CMK (cell line): Measurements from ENCODE around the gene RIMS3.
A peak's percentile ranks its signal among the peaks of the same experiment; 100 is the strongest.
"Not testable (repeated sequence)": the region's sequence is repeated elsewhere in the genome, so short reads cannot be mapped to it uniquely, and the experiment has no call there.

Source experiments
- DNase-seq: peaks from one replicate; pipeline ENCODE4 v3.0.0-alpha.2; 2010; ENCODE audit warnings: low read depth

RIMS3 gene

DNA sequence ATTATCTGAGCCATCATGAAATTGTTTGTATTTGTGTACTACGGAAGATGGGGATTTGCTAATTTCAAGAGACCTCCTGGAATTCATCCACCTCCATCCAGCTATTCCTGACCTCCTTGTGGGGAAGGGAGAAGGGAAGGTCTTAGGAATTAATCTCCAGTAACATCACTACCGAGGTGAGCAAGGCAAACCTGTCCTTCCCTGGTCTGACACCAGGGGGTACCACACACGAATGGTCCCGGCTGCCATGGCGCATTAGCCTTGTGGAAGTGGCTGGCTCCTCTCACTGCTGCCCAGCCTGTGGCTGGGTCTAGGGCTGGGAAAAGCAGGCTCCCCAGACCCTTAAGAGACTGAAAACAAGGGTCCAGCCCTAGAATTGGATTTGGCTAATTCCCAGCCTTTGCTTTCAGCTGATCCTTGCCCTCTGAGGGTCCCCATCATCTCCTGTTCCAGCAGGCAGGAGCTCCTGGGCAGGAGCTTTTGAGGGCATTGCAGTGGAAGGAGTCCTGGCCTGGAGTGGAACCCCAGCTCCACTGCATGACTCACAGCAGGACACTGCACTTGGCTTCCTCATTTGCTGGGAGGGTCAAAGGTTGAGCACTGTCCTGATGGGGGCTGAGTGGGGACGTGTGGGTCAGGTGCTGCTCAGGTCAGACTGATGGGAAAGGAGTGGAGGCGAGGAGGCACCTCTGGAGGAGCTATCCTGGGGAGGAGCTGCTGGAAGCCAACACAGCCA, 34.8 kb downstream of the RIMS3 start:
- peak; percentile 20 for DNase-seq

DNA sequence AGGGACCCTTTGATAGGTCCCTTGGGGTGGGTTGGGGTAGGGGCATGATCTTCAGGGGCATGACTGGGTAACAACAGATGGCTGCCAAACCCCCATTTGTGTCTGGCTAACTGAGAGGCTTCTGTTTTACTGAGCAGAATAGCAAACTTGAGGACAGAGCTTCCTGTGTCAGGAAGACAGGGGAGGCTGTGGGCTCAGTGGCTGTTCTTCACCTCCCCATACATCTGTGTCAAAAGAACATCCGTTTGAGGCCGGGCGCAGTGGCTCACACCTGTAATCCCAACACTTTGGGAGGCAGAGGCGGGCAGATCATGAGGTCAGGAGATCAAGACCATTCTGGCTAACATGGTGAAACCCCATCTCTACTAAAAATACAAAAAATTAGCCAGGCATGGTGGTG, 35.9 kb downstream of the RIMS3 start:
- DNase-seq = not testable (repeated sequence)

DNA sequence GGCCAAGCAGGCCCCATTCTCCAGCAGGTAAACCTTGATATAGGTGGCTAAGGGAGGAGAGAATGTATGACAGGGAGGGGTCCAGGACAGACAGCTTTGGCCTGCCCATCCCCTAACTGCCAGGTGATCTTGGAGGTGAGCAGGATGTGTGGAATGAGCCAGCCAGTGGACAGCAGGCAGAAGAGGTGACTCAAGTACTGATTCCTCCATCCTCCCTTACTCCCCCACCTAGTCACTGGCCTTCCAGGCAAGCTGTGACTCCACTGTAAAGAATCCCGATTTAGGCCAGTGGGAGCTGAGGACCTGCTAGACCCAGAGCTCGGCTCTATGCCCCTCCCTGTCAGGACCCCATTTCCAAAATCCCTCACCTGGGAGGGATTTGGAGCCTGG, 36.6 kb downstream of the RIMS3 start:
- no peak for DNase-seq

DNA sequence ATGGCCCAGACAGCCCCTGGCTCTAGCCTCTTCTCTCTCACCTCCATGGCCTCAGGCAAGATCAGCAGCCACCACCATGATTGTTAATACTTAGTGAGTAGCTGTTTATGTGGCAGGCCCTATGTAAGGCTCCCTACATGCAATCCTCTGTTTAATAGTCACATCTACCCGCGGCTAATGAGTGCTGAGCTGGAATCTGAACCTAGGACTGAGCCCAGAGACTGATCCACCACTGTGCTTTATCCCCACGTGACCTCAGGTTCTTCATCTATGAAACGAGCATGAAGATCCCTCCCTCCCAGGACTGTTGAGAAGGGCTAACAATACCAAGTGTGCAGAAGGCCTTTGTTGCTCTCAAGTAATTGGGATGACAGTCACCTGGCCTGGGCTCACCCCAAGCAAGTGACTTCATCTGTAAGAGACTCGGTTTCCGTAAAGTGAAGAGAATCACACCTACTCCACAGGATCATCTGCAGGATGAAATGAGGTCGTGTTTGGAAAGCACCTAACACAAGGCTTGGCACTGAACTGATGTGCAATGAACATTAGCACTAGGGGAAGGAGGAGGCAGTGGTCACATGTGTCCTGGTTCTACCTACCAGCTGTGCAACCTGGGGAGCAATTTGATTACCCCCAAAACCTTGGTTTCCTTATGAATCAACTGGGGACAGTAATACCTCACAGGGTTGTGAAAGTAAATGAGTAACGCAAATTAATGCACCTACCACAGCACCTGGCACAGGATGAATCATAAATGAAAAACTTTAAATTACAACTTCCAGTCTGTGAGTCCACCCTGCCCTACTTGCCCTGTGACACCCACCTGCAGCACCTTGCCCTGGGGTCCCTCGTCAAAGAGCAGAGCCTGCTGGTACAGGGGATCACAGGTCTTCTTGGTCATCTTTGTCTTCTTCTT, 37.2 kb downstream of the RIMS3 start:
- DNase-seq = no peak

DNA sequence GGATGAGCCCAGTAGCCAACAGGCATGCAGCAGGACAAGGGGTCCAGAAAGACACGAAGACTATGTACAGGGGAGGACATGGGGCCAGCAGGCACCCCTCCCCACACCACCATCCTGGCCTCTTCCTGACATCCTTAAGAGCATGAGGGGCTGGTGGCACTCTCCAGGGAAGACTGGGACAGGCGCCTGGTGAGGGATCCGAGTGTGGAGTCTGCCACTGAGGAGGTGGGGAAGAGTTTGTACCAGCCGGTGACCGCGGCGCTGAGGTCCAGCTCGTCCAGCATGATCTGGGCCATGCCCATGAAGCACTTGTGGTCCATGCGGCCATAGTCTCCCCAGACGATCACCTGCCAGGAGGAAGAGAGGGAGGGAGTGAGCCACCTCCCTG, 39.1 kb downstream of the RIMS3 start:
- DNase-seq = no peak

DNA sequence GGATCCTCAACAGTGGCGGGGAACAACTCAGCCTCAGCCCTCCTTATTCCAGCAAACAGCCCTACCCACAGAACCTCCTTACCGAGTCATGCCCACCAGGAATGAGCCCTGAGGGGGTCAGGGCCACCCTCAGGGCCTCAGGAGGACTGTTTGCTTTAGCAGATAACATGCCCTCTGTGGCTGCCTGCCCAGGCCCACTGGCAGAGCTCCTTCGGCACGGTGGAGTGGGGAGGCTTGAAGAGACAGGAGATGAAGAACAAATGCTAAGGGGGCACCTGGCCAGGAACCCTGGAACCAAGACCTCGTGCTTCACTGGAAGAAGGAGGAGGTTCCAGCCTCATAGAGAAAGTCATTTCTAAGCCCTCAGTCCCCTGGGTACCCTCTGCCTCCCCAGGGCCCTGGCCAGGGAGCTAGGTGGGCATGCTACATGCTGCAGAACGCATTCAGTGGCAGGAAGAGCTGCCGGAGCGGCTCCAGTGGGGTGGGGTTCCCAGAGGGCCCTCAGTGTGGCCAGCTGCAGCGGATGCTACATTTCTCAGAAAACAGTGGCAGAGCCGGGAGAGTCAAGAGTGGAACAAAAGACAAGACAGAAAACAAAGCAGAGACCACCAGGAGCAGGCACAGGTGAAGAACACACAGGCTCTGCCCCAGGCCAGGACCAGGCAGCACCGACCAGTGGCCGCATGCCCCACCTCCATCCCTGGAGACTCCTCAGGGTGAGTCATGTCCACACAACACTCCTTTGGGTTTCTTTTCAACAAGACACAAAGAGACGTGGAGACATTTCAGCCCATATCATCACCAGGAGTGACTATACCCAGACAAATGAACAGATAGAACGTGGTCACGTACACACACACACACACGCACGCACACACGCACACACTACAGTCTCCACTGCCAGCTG, 39.8 kb downstream of the RIMS3 start:
- no peak for DNase-seq

DNA sequence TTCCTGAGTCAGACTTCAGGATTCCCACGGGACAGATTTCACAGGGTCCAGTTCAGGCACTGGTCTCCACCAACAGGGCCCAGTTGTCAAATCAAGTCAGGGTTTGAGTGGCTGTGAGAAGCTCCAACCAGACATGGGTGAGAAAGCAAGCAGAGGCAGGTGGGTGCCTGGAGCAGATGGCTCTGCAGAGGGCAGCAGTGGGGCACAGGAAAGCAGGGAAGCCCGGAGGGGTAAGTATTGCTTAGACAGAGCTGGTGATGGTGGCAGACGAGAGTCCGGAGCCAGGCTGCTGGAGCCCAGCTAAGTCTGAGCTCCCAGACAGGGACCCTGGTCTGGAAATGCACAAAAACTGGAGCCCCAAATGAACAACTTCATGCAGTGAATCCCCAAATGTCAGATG, 40.4 kb downstream of the RIMS3 start:
- no peak for DNase-seq

DNA sequence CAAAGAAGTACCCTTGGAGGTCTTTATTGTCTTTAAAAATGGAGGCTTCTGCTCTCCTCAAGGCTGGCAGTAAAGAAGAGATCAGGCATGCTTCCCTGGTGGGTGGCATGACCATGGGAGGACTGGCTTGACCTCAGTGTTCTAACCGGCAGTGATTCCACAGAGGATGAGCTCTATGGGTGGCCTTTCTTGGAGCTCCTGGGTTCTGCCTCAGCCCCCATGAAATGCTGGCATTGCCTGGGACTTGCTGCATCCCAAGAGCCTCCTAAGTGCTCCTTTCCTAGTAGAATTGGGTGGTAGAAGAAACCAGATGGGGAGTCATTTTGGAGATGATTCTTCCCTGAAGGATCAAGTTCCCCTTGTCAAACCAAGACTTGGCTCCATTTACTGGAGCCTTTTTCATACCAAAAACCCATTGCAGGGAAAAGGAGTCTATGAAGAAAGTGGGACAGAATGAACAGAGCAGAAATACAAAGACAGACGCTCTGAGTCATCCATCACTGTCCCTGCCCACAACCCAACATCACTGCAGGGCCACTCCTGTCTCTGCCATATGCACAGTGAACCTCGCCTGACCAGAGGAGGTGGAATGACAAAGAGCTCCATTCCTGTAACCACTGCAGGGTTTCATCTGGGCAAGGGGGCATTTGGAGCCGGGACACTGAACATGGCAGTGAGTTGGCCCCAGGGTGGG, 42.4 kb downstream of the RIMS3 start:
- DNase-seq = no peak

DNA sequence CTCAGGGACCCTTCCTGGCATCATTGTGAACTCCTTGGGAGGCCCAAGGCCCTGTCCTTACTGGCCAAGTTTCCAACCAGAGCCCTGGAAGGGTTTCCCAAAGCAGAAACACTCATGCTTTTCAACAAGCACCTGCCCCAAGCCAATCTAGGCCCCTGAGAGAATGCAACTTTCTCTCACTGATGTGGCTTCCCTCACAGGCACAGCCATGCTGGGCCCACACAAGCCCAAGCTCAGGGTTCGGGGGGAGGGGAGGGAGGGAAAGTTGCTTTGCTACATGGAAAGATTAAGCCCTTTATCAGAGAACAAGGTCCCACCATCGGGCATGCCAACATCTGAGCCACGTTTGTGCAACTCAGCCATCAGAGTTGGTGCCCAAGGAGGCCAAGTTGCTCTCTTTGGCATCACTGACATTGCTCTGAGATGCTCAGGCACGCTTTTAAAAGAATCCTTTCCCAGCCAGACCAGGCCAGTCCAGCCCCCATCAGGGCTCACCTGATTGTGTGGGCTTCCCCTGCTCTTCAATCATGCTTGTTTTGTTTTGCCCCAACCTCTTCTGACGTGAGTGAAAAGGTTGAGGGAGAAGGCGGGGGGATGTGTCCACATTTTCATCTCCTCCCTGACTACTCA, 43.5 kb downstream of the RIMS3 start:
- DNase-seq = no peak

DNA sequence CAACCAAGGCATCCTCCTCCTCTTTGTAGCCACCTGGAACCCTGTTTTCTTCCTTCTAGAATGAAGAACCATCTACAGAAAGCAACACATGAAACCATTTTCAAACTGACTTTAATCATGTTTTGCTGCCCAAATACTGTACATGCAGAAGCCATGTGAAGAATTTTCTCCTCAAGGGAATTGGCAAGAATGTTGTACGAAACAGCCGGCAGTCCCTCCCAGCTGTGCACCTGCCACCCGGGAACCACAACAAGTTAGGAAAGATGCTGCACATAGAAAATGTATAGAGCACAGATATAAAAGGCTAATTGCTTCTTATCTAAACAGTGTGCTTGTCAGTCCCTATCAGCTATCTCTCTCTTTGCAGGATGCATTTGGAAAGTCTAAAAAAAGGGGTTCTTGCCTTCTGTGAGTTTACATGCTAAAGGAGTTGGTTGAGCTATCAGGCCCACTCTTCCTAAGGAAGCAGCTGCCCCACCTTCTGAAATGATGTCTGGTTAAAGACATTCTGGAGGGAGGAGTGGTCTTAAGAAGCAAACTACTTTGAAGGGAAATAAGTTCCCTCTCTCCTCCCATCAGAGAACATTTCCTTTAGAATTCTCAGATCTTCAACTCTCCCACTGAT, 44.8 kb downstream of the RIMS3 start:
- no peak for DNase-seq

DNA sequence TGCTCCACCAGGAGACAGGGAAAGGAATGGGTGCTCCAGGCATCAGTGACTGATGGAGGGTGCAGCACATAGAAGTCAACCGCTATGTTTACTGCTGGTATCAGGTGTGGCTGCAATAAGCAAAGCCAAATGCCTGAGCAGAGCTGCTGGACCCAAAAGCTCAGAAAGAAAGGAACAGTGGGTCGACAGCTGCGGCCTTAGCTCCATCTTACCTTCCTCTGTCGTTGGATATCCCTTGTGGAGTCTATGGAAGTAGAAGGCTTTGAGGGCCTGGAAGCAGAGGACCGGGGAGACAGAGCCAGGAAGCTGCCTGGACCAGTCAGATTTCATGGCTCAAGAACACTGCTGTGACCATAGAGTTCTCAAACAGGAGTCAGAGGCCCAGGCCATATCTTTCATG, 45.3 kb downstream of the RIMS3 start:
- no peak for DNase-seq

DNA sequence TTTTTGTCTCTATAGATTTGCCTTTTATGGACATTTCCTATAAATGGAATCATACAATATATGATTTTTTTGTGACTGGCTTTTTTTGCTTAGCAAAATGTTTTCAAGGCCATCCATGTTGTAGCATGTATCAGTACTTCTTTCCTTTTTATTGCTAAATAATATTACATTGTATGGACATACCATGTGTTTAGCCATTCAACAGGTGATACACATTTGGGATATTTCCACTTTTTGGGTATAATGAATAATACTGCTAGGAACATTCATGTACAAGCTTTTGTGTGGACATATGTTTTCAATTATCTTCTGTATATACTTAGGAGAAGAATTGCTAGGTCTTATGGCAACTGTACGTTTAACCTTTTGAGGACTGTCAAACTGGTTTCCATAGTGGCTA, 47.4 kb downstream of the RIMS3 start:
- DNase-seq = no peak

DNA sequence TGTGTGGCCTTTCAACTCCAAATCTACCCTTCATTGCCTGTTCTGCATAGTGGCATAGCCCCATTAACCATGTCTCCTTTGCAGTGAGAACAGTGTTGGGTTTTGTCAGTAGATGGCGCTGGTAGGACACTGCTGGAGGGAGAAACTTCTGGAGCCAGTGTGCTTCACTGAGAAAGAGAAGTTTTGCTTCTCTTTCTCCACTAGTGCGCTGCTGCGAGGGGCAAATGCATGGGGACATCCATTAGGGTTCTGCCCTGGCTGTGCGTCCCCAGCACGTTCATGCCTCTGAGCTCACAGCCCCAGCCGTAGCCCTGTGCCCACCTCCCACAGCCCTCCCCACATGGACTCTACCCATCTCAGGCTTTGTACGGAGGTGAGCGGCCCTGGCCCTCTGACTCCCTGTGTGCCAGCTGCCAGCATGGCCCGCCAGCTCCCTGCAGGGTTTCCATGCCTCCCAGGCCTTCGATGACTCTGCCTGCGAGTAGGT, 53.1 kb downstream of the RIMS3 start:
- DNase-seq = peak; percentile 45

DNA sequence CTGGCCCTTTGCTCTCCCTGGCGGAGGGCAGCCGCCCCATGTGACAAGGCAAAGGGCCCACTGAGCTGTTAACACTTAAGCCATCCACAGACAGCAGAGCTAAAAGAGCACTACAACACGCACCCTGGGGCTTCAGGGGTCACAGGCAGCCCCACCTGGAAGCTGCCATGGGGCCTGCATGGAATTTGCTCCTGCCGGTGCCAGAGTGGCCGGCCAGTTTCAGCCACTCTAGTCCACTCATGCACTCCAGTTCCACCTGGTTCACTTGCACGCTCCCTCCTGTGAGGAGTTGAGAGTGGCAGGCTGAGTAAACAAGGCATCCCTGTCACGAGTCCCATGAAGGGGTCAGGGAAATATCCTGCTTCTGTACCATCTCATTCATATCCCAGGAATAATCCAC, 55.3 kb downstream of the RIMS3 start:
- no peak for DNase-seq

DNA sequence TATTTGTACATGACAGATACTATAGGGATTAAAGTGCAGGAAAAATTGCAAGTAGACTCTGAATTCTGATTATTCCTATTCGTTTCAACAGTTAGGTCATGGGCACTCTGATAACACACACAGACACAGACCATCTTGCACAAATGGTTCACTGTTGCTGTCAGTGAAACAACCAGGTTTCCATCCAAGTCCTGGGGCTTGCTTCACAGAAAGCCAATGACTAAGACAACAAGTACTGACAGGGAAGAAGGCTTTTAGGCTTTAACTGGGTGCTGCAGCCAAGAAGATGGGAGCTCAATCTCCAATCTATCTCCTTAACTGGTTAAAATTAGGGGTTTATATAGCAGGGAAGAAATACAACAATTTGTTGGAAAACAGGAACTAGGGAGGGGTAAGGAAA, 57.6 kb downstream of the RIMS3 start:
- no peak for DNase-seq

DNA sequence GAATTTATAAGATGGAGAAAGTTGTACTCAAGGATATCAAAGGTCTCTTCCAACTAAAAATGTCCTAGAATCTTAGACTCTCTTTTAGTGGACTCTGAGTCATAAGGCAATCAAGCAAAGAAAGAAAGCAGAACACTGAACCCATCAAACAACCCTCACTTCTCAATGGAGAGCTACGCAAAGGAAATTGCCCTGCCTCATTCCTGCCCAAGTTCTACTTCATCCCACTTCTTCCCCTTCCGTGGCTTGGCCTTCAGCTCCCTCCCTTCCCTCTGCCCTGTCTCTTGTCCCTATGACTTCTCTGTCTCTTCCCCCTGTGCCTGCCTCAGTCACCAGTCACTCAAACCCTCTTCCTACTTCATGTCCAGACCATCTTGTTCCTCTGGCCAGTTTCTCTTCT, 58.5 kb downstream of the RIMS3 start:
- DNase-seq = no peak

DNA sequence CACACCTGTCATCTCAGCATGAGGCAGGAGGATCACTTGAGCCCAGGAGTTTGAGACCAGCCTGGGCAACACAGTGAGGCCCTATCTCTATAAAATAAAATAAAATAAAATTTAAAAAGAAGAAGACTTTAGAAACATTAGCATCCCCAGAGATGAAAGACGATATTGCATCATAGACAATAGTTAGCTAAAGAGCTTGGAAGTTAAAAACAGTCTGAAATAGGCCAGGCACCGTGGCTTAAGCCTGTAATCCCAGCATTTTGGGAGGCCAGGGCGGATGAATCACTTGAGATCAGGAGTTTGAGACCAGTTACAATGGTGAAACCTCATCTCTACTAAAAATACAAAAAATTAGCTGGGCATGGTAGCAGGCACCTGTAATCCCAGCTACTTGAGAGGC, 59.3 kb downstream of the RIMS3 start:
- no peak for DNase-seq

DNA sequence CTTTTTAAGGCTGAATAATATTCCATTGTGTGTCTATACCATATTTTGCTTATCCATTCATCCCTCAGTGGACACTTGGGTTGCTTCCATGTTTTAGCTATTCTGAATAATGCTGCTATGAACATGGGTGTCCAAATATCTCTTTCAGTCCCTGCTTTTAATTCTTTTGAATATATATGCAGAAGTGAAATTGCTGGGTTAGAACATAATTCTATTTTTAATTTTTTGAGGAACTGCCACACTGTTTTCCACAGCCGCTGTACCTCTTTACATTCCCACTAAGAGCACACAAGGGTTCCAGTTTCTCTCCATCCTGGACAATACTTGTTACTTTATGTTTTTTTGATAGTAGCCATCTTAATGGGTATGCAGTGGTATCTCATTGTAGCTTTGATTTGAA, 65.6 kb downstream of the RIMS3 start:
- DNase-seq = no peak

DNA sequence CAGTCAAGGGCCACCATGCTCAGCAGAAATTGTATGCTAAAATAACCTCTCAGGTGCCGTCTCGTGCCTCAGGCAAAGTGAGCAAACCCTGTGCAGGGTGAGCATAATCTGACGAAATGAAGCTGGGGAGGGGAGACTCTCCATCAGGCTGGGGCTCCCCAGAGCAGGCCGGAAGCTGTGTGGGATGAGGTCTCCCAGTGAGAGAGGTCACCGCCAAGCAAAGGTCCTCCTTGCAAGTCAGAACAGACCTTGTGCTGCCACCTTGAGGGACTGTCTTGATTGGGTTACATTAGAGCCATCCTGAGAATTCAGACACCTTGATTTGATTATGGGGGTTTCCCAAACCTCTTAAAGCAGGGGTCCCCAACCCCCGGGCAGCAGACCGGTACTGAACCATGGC, 69.9 kb downstream of the RIMS3 start:
- DNase-seq = no peak

DNA sequence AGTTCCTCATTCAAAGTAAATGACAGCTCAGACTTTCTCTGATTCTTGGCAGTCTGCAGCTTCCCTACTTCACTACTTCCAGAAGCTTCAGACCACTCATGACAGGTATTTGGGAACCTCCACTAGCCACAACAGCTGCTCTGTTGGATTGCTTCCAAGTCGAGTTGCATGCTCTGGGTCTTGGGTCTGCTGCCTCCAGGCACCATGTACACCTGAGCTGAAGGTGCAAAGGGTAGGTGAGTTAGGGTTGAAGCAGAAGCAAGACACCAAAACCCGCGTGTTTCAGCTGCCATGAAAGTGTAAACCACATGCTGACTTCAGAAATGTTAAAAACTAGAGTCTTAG, 71.3 kb downstream of the RIMS3 start:
- DNase-seq = no peak
